Measurements from ENCODE around the gene PLVAP. TPM values are rescaled to one million over a fixed set of nuclear protein-coding genes. Genes with fewer than 3 reads are reported as not detected.
A peak's percentile ranks its signal among the peaks of the same experiment; 100 is the strongest.
"Not testable (repeated sequence)": the region's sequence is repeated elsewhere in the genome, so short reads cannot be mapped to it uniquely, and the experiment has no call there.

PLVAP gene
- total and polyA plus RNA-seq, 5 donors from 2014 or later = not detected

DNA sequence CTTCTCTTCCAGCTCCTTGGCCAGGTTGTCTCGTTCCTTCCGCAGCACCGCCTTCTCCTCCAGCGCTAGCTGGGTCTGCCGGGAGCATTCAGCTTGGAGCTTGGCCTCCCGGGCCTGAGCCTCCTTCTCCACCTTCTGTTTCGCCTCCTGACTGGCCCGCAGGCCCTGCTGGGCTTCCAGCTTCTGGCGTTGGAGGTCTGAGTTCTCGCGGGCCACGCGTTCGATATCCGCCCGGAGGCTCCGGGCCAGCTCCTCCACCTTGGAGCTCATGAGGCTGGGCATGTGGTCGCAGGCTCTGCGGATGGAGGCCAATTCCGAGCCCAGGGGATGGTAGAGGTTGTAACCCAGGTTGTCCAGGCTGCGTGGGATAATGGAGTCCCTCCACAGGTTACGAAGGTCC lies 11.8 kb downstream of the PLVAP start:
- Histone ChIP-seq H3K4me3 (ENCODE audit: low read depth, low read length) (no peak overlapping the region), H3K4me1 (ENCODE audit: control insufficient read depth, insufficient read depth, low read length, poor library complexity, severe bottlenecking) (no peaks in the 10 kb centered on the region), H3K36me3 (ENCODE audit: control insufficient read depth, insufficient read depth, low read length) (no peaks in the 10 kb centered on the region), H3K9me3 (ENCODE audit: control insufficient read depth in 2 of 2, low read length in 2 of 2) (no peaks in the 10 kb centered on the region), H3K27ac (ENCODE audit: insufficient read depth, low read length, poor library complexity, severe bottlenecking) (no peak overlapping the region), H3K27me3 (ENCODE audit: control insufficient read depth, insufficient read depth, low read length) (no peaks in the 10 kb centered on the region)
- Mint-ChIP-seq H3K9me3 (no peaks in the 10 kb centered on the region), H3K4me3 (no peak overlapping the region), H3K36me3 (no peaks in the 10 kb centered on the region), H3K4me1 (peaks cover 0 to 6% (median 0%) of the 10 kb centered on the region in 4 donors), H3K27ac (no peak overlapping the region), H3K27me3 (peaks cover 24% of the 10 kb centered on the region)
- ATAC-seq (ENCODE audit: low read depth in 2 of 2) (no peak), DNase-seq (no peak)

- H3K9me3 Mint-ChIP-seq = not testable (repeated sequence)
- H3K27ac Mint-ChIP-seq = peak overlapping the region in 1 of 3 donors; percentile 37
These were observed 13.1 kb downstream of the PLVAP start for GRCh38 chr19:17363852-17364605.

GRCh38 chr19:17359905-17360800 lies 17.0 kb downstream of the PLVAP start:
- Mint-ChIP-seq H3K27ac (peak overlapping the region in 1 of 3 donors; percentile 29), H3K36me3 (no peaks in the 10 kb centered on the region), H3K4me3 (no peak overlapping the region), H3K27me3 (peaks cover 16% of the 10 kb centered on the region), H3K9me3 (peaks cover 0 to 1% (median 0%) of the 10 kb centered on the region in 7 donors), H3K4me1 (peaks cover 0 to 2% (median 0%) of the 10 kb centered on the region in 4 donors)
- H3K27me3 ChIP-seq (ENCODE audit: control insufficient read depth, insufficient read depth, low read length) = no peaks in the 10 kb centered on the region
- DNase-seq (no peak), ATAC-seq (ENCODE audit: low read depth in 2 of 2) (no peak)
- H3K9me3 ChIP-seq (ENCODE audit: control insufficient read depth in 2 of 2, low read length in 2 of 2) = no peaks in the 10 kb centered on the region
- H3K4me3 ChIP-seq (ENCODE audit: low read depth, low read length) = no peak overlapping the region
- no peak overlapping the region for H3K27ac ChIP-seq (ENCODE audit: insufficient read depth, low read length, poor library complexity, severe bottlenecking)
- no peaks in the 10 kb centered on the region for H3K36me3 ChIP-seq (ENCODE audit: control insufficient read depth, insufficient read depth, low read length)
- no peaks in the 10 kb centered on the region for H3K4me1 ChIP-seq (ENCODE audit: control insufficient read depth, insufficient read depth, low read length, poor library complexity, severe bottlenecking)

More at GRCh38 chr19:17363852-17364605, 13.1 kb downstream of the PLVAP start:
- not testable (repeated sequence) for H3K4me3 Mint-ChIP-seq; H3K36me3 Mint-ChIP-seq; H3K27ac ChIP-seq (ENCODE audit: insufficient read depth, low read length, poor library complexity, severe bottlenecking); H3K4me3 ChIP-seq (ENCODE audit: low read depth, low read length); H3K27me3 ChIP-seq (ENCODE audit: control insufficient read depth, insufficient read depth, low read length); H3K4me1 ChIP-seq (ENCODE audit: control insufficient read depth, insufficient read depth, low read length, poor library complexity, severe bottlenecking); H3K9me3 ChIP-seq (ENCODE audit: control insufficient read depth in 2 of 2, low read length in 2 of 2); H3K4me1 Mint-ChIP-seq; DNase-seq; ATAC-seq (ENCODE audit: low read depth in 2 of 2); H3K36me3 ChIP-seq (ENCODE audit: control insufficient read depth, insufficient read depth, low read length)
- peaks cover 21% of the 10 kb centered on the region for H3K27me3 Mint-ChIP-seq

DNA sequence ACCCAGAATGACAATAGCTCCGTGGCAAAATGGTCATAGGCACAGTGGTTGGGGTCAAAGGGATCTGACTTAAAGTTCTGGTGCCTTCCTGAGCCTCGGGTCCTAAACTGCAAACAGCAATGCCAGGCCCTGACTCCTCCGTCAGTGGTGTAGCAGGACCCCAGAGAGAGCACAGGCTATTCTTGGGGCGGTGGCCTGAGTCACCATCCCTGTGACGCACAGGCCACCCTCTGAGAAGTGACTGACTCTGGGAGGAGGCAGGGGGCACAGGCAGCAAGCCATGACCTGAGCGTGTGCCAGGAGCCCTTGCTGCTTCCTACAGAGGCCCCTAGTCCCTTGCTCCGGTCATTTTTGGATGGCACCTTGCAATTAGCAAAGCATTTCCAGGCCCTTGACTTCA lies 18.7 kb downstream of the PLVAP start:
- H3K36me3 Mint-ChIP-seq = no peaks in the 10 kb centered on the region
- H3K27me3 ChIP-seq (ENCODE audit: control insufficient read depth, insufficient read depth, low read length) = no peaks in the 10 kb centered on the region
- H3K4me3 Mint-ChIP-seq = no peak overlapping the region
- H3K9me3 ChIP-seq (ENCODE audit: control insufficient read depth in 2 of 2, low read length in 2 of 2) = no peaks in the 10 kb centered on the region
- no peaks in the 10 kb centered on the region for H3K36me3 ChIP-seq (ENCODE audit: control insufficient read depth, insufficient read depth, low read length)
- ATAC-seq (ENCODE audit: low read depth in 2 of 2) (no peak), DNase-seq (no peak)
- peaks cover 0 to 2% (median 0%) of the 10 kb centered on the region in 4 donors for H3K4me1 Mint-ChIP-seq
- H3K4me3 ChIP-seq (ENCODE audit: low read depth, low read length) = no peak overlapping the region
- peaks cover 0 to 1% (median 0%) of the 10 kb centered on the region in 7 donors for H3K9me3 Mint-ChIP-seq
- H3K27me3 Mint-ChIP-seq = peaks cover 12% of the 10 kb centered on the region
- H3K4me1 ChIP-seq (ENCODE audit: control insufficient read depth, insufficient read depth, low read length, poor library complexity, severe bottlenecking) = no peaks in the 10 kb centered on the region
- H3K27ac Mint-ChIP-seq = no peak overlapping the region
- H3K27ac ChIP-seq (ENCODE audit: insufficient read depth, low read length, poor library complexity, severe bottlenecking) = no peak overlapping the region

DNA sequence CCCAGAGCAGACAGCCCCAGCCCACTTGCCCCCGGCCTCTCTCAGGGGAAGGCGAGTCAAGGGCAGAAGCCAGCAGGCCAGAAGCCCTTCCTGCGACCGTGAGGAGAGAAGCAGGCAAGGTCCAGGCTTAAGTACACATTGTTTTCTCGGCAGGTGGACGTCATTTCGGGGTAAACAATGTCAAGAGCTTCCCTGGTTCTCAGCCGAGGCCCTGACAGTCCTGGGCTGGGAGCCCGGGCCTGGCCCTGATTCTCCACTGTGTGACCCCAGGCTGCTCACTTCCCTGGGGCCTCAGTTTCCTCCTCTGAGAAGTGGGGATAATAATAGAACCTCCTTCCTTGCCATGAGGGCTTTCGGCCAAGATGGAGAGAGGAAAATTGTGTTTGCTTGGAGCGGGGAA lies 19.4 kb downstream of the PLVAP start:
- H3K36me3 Mint-ChIP-seq = no peaks in the 10 kb centered on the region
- ATAC-seq (ENCODE audit: low read depth in 2 of 2) (no peak), DNase-seq (no peak)
- peaks cover 0 to 1% (median 0%) of the 10 kb centered on the region in 7 donors for H3K9me3 Mint-ChIP-seq
- no peak overlapping the region for H3K4me3 ChIP-seq (ENCODE audit: low read depth, low read length)
- H3K27me3 ChIP-seq (ENCODE audit: control insufficient read depth, insufficient read depth, low read length) = no peaks in the 10 kb centered on the region
- peaks cover 0 to 2% (median 0%) of the 10 kb centered on the region in 4 donors for H3K4me1 Mint-ChIP-seq
- peaks cover 15% of the 10 kb centered on the region for H3K27me3 Mint-ChIP-seq
- H3K36me3 ChIP-seq (ENCODE audit: control insufficient read depth, insufficient read depth, low read length) = no peaks in the 10 kb centered on the region
- no peak overlapping the region for H3K27ac ChIP-seq (ENCODE audit: insufficient read depth, low read length, poor library complexity, severe bottlenecking)
- no peaks in the 10 kb centered on the region for H3K9me3 ChIP-seq (ENCODE audit: control insufficient read depth in 2 of 2, low read length in 2 of 2)
- no peak overlapping the region for H3K4me3 Mint-ChIP-seq
- H3K4me1 ChIP-seq (ENCODE audit: control insufficient read depth, insufficient read depth, low read length, poor library complexity, severe bottlenecking) = no peaks in the 10 kb centered on the region
- no peak overlapping the region for H3K27ac Mint-ChIP-seq

GRCh38 chr19:17357078-17357666 lies 20.0 kb downstream of the PLVAP start:
- ATAC-seq (ENCODE audit: low read depth in 2 of 2) = no peak
- no peak overlapping the region for H3K4me3 Mint-ChIP-seq
- peaks cover 0 to 1% (median 0%) of the 10 kb centered on the region in 7 donors for H3K9me3 Mint-ChIP-seq

DNA sequence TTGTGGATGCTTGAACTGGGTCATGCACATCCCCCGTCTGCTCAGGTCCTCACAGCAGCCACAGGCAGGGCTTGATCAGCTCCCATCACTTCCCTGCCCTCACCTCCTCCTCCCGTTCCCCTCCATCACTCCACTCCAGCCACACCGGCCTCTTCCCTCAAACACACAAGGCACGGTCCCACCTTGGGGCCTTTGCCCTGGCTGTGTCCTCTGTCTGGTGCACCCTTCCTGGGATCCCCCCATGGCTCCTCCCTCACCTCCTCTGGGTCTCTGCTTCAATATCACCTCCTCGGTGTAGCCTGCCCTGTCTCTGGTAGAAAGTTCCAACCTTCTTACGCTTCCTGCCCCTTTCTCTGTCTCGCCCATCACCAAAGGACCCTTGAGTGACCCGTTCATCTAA lies 23.8 kb downstream of the PLVAP start:
- DNase-seq (no peak), ATAC-seq (ENCODE audit: low read depth in 2 of 2) (no peak)
- H3K27ac ChIP-seq (ENCODE audit: insufficient read depth, low read length, poor library complexity, severe bottlenecking) = no peak overlapping the region
- Mint-ChIP-seq H3K4me3 (no peak overlapping the region), H3K9me3 (peaks cover 0 to 1% (median 0%) of the 10 kb centered on the region in 7 donors), H3K36me3 (no peaks in the 10 kb centered on the region), H3K27me3 (peaks cover 22% of the 10 kb centered on the region), H3K4me1 (peaks cover 0 to 4% (median 0%) of the 10 kb centered on the region in 4 donors), H3K27ac (no peak overlapping the region)
- H3K4me3 ChIP-seq (ENCODE audit: low read depth, low read length) = no peak overlapping the region
- no peaks in the 10 kb centered on the region for H3K36me3 ChIP-seq (ENCODE audit: control insufficient read depth, insufficient read depth, low read length)
- no peaks in the 10 kb centered on the region for H3K27me3 ChIP-seq (ENCODE audit: control insufficient read depth, insufficient read depth, low read length)
- H3K4me1 ChIP-seq (ENCODE audit: control insufficient read depth, insufficient read depth, low read length, poor library complexity, severe bottlenecking) = no peaks in the 10 kb centered on the region
- no peaks in the 10 kb centered on the region for H3K9me3 ChIP-seq (ENCODE audit: control insufficient read depth in 2 of 2, low read length in 2 of 2)

More at GRCh38 chr19:17357078-17357666, 20.0 kb downstream of the PLVAP start:
- H3K27ac ChIP-seq (ENCODE audit: insufficient read depth, low read length, poor library complexity, severe bottlenecking) = no peak overlapping the region
- no peaks in the 10 kb centered on the region for H3K36me3 Mint-ChIP-seq
- no peaks in the 10 kb centered on the region for H3K4me1 ChIP-seq (ENCODE audit: control insufficient read depth, insufficient read depth, low read length, poor library complexity, severe bottlenecking)
- peaks cover 13% of the 10 kb centered on the region for H3K27me3 Mint-ChIP-seq
- H3K36me3 ChIP-seq (ENCODE audit: control insufficient read depth, insufficient read depth, low read length) = no peaks in the 10 kb centered on the region
- H3K27me3 ChIP-seq (ENCODE audit: control insufficient read depth, insufficient read depth, low read length) = no peaks in the 10 kb centered on the region
- no peak overlapping the region for H3K4me3 ChIP-seq (ENCODE audit: low read depth, low read length)
- DNase-seq = no peak
- H3K9me3 ChIP-seq (ENCODE audit: control insufficient read depth in 2 of 2, low read length in 2 of 2) = no peaks in the 10 kb centered on the region
- no peaks in the 10 kb centered on the region for H3K4me1 Mint-ChIP-seq
- no peak overlapping the region for H3K27ac Mint-ChIP-seq
